Parathyroid adenoma (tissue), 2 donors: ENCODE measurements around the gene NAT9.

Source experiments
- H2AFZ ChIP-seq: fragments of 300-600 bp; sonication (generic); one replicate; pipeline ENCODE4 v1.7.0; 2017; ENCODE audit warnings: antibody characterized with exemption, mild to moderate bottlenecking
- H3K27ac ChIP-seq: fragments of 300-600 bp; sonication (generic); one replicate; pipeline ENCODE4 v1.7.0; 2017
- H3K27me3 ChIP-seq: fragments of 300-600 bp; sonication (generic); one replicate; pipeline ENCODE4 v1.7.0; 2017; ENCODE audit warnings: low read length; ENCODE audit not compliant: control insufficient read depth, insufficient read depth
- H3K36me3 ChIP-seq: fragments of 300-600 bp; sonication (generic); one replicate; pipeline ENCODE4 v1.7.0; 2017; ENCODE audit warnings: low read length; ENCODE audit not compliant: control insufficient read depth, insufficient read depth
- H3K4me1 ChIP-seq: fragments of 300-600 bp; sonication (generic); one replicate; pipeline ENCODE4 v1.7.0; 2017; ENCODE audit warnings: control low read depth
- H3K4me2 ChIP-seq: fragments of 300-600 bp; sonication (generic); one replicate; pipeline ENCODE4 v1.7.0; 2017; ENCODE audit warnings: low read length
- H3K4me3 ChIP-seq: fragments of 300-600 bp; sonication (generic); one replicate; pipeline ENCODE4 v1.7.0; 2017; ENCODE audit warnings: low read depth, low read length
- H3K79me2 ChIP-seq: fragments of 300-600 bp; sonication (generic); one replicate; pipeline ENCODE4 v1.7.0; 2017; ENCODE audit warnings: control low read depth
- H3K9ac ChIP-seq: fragments of 300-600 bp; sonication (generic); one replicate; pipeline ENCODE4 v1.7.0; 2017; ENCODE audit warnings: mild to moderate bottlenecking
- H3K9me3 ChIP-seq: fragments of 300-600 bp; sonication (generic); one replicate; pipeline ENCODE4 v1.7.0; 2017; ENCODE audit warnings: low read length; ENCODE audit not compliant: control insufficient read depth
- TF ChIP-seq, protein P1 (sequence below): fragments of 300-600 bp; sonication (generic); IDR thresholded peaks from one replicate; pipeline ENCODE4 v1.7.0; 2017; ENCODE audit warnings: antibody characterized with exemption, mild to moderate bottlenecking
- donor health status: primary hyperparathyroidism.

The NAT9 gene

DNA sequence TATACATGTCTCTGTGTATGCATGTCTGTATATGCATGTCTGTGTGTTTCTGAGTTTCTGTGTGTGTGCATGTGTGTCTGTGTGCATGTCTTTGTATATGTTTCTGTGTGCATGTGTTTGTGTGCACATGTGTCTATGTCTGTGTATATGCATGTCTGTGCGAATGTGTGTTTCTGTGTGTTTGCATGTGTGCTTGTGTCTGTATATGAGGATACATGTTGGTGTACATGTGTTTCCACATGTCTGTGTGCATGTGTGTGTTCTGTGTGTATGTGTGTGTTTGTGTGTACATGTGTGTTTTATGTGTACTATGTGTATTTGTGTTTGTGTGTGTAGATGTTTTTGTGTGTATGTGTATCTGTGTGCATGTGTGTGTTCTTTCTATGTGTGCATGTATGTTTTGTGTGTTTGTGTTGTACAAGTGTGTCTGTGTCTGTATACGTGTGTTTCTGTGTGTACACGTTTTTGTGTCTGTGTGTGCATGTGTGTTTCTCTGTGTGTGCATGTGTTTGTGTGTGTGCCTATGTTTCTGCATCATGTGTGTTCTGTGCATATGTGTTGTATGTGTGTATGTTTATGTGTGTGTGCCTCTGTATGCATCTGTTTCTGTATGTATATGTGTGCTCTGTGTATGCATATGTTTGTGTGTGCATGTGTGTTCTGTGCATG, 48.0 kb downstream of the NAT9 start:
- H3K4me2 ChIP-seq = no peak overlapping the region
- no peaks in the 10 kb centered on the region for H3K36me3 ChIP-seq
- TF ChIP-seq, protein P1, sequence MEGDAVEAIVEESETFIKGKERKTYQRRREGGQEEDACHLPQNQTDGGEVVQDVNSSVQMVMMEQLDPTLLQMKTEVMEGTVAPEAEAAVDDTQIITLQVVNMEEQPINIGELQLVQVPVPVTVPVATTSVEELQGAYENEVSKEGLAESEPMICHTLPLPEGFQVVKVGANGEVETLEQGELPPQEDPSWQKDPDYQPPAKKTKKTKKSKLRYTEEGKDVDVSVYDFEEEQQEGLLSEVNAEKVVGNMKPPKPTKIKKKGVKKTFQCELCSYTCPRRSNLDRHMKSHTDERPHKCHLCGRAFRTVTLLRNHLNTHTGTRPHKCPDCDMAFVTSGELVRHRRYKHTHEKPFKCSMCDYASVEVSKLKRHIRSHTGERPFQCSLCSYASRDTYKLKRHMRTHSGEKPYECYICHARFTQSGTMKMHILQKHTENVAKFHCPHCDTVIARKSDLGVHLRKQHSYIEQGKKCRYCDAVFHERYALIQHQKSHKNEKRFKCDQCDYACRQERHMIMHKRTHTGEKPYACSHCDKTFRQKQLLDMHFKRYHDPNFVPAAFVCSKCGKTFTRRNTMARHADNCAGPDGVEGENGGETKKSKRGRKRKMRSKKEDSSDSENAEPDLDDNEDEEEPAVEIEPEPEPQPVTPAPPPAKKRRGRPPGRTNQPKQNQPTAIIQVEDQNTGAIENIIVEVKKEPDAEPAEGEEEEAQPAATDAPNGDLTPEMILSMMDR = no peak
- H3K79me2 ChIP-seq = no peaks in the 10 kb centered on the region
- no peak overlapping the region for H3K9ac ChIP-seq
- H3K27me3 ChIP-seq = no peaks in the 10 kb centered on the region
- no peak overlapping the region for H3K4me3 ChIP-seq
- H3K27ac ChIP-seq = no peak overlapping the region
- H3K9me3 ChIP-seq = no peaks in the 10 kb centered on the region
- H2AFZ ChIP-seq = no peak overlapping the region
- no peaks in the 10 kb centered on the region for H3K4me1 ChIP-seq

DNA sequence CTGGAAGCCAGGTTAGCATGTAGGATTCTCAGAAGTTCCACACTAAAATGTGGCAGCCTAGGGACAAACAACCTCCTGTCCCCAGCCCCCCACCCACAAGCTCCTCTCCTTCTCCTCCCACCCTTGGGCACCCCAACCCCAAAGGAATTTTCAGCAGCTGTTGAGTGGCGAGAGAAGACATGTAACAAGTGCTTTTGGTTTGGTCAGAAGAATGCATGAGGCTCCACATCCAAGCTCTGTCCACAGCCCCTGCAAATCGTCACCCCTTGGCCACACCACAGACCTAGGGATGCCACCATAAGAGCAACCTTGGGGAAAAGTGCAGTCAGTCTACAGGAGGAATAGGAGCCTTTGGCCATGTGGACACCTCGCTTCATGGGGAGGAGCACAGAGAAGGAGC, 51.0 kb downstream of the NAT9 start:
- H3K4me2 ChIP-seq = no peak overlapping the region
- H3K79me2 ChIP-seq = no peaks in the 10 kb centered on the region
- TF ChIP-seq, protein P1 = no peak
- no peak overlapping the region for H3K9ac ChIP-seq
- H3K9me3 ChIP-seq = no peaks in the 10 kb centered on the region
- no peaks in the 10 kb centered on the region for H3K36me3 ChIP-seq
- no peak overlapping the region for H3K4me3 ChIP-seq
- H2AFZ ChIP-seq = no peak overlapping the region
- H3K27ac ChIP-seq = no peak overlapping the region
- no peaks in the 10 kb centered on the region for H3K4me1 ChIP-seq
- H3K27me3 ChIP-seq = no peaks in the 10 kb centered on the region

DNA sequence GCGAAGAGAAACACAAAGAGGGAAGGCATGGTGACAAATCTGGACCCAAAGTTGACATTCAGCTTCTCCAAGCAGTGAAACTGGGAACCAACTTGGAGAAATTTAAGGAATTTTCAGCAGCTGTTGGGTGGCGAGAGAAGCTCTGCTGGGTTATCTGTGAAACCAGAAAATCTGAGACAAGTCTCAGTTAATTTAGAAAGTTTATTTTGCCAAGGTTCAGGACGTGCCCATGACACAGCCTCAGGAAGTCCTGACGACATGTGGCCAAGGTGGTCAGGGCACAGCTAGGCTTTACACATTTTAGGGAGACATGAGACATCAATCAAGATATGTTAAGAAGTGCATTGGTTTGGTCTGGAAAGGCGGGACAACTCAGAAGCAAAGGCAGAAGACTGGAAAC, 52.3 kb downstream of the NAT9 start:
- Histone ChIP-seq H3K27me3 (no peaks in the 10 kb centered on the region), H3K4me1 (no peaks in the 10 kb centered on the region), H3K27ac (no peak overlapping the region), H3K9me3 (no peaks in the 10 kb centered on the region), H3K4me2 (no peak overlapping the region), H3K4me3 (no peak overlapping the region), H3K9ac (no peak overlapping the region), H3K36me3 (no peaks in the 10 kb centered on the region), H3K79me2 (no peaks in the 10 kb centered on the region), H2AFZ (no peak overlapping the region)
- TF ChIP-seq, protein P1 = no peak

DNA sequence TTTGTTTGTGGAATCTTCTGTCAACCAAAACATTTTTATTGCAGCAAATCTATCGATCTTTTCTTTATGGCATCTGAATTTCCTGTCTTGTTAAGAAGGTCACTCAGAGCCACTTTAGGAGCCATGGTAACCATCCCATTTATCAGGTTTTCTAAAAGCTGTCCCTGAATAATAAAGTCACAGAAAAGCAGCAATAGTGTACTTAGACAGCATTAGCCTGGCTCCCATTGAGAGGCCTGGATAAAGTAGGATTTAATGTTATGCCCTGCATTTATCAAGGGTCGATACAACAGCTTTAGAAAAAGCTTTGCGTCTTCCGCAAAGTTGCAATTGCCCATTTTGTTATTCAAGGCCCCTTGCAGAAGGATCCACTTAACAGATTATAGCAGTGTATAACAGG, 53.4 kb downstream of the NAT9 start:
- Histone ChIP-seq H3K79me2 (no peaks in the 10 kb centered on the region), H3K27ac (no peak overlapping the region), H3K9ac (no peak overlapping the region), H3K4me2 (no peak overlapping the region), H3K4me1 (no peaks in the 10 kb centered on the region), H3K4me3 (no peak overlapping the region), H3K36me3 (no peaks in the 10 kb centered on the region), H3K9me3 (no peaks in the 10 kb centered on the region), H2AFZ (no peak overlapping the region), H3K27me3 (no peaks in the 10 kb centered on the region)
- TF ChIP-seq, protein P1 = no peak
